Measurements from ENCODE around the gene HOXA10. TPM values are rescaled to one million over a fixed set of nuclear protein-coding genes. Genes with fewer than 3 reads are reported as not detected.

HOXA10 gene
- total RNA-seq, 1 experiment from 2014 or later, result not detected

- Histone ChIP-seq H2BK12ac (ENCODE audit: insufficient read length, low read depth, low read length) (no peak overlapping the region), H3K9ac (ENCODE audit: extremely low read depth, insufficient read length, low read length) (no peak overlapping the region), H3K79me2 (ENCODE audit: insufficient read depth, low read length) (no peaks in the 10 kb centered on the region), H3K23me2 (ENCODE audit: insufficient read length, low read depth, low read length, poor library complexity, severe bottlenecking) (no peaks in the 10 kb centered on the region), H2BK5ac (ENCODE audit: insufficient read length, low read length) (no peak overlapping the region), H3K79me1 (ENCODE audit: insufficient read depth, low read depth, low read length, poor library complexity, severe bottlenecking) (no peaks in the 10 kb centered on the region), H2AFZ (ENCODE audit: low read length) (no peak overlapping the region), H3K23ac (ENCODE audit: insufficient read length, low read depth, low read length) (no peak overlapping the region), H3T11ph (ENCODE audit: low read length) (no peak overlapping the region), H2BK120ac (ENCODE audit: low read depth, low read length, poor library complexity, severe bottlenecking) (no peak overlapping the region), H3K9me3 (ENCODE audit: control insufficient read depth, low read depth, low read length) (no peaks in the 10 kb centered on the region), H4K5ac (ENCODE audit: insufficient read length, low read depth, low read length) (no peak overlapping the region), H2BK15ac (ENCODE audit: low read depth, low read length) (no peak overlapping the region), H3K18ac (ENCODE audit: insufficient read length, low read depth, low read length) (no peak overlapping the region), H3K27me3 (ENCODE audit: insufficient read depth, low read length) (peaks cover 95% of the 10 kb centered on the region), H4K8ac (replicated peaks; ENCODE audit: insufficient read length, low read depth, low read length) (no peak overlapping the region), H3K4ac (ENCODE audit: low read depth, low read length) (no peak overlapping the region), H2BK20ac (ENCODE audit: low read depth, low read length, poor library complexity, severe bottlenecking) (no peak overlapping the region), H3K56ac (ENCODE audit: insufficient read length, low read depth, low read length) (no peak overlapping the region), H4K91ac (ENCODE audit: insufficient read length, low read depth, low read length) (no peak overlapping the region), H3K4me1 (ENCODE audit: insufficient read depth, low read length) (no peaks in the 10 kb centered on the region), H3K27ac (ENCODE audit: insufficient read length, low read depth, low read length) (no peak overlapping the region), H3K14ac (ENCODE audit: insufficient read depth, low read length) (no peak overlapping the region), H2AK5ac (ENCODE audit: insufficient read length, low read length) (no peak overlapping the region), H3K4me2 (ENCODE audit: insufficient read depth, insufficient read length, low read length) (no peak overlapping the region), H4K20me1 (ENCODE audit: control insufficient read depth, insufficient read depth, insufficient read length) (peaks cover 3% of the 10 kb centered on the region)
- Mint-ChIP-seq H3K4me1 (no peaks in the 10 kb centered on the region), H3K27me3 (ENCODE audit: low read depth) (peaks cover 97% of the 10 kb centered on the region), H3K4me3 (no peak overlapping the region), H3K27ac (no peak overlapping the region), H3K9me3 (peaks cover 0 to 10% of the 10 kb centered on the region in 2 experiments; a peak in 3 of 5 replicates), H3K36me3 (ENCODE audit: insufficient read depth in 1 of 3, low read depth in 3 of 3) (no peaks in the 10 kb centered on the region; a peak in 1 of 7 replicates)
- no CpG with 5 or more reads among the region's 72 CpGs for WGBS (ENCODE audit: extremely low coverage, insufficient read length, low lambda C conversion rate)
- TF ChIP-seq, protein P1, sequence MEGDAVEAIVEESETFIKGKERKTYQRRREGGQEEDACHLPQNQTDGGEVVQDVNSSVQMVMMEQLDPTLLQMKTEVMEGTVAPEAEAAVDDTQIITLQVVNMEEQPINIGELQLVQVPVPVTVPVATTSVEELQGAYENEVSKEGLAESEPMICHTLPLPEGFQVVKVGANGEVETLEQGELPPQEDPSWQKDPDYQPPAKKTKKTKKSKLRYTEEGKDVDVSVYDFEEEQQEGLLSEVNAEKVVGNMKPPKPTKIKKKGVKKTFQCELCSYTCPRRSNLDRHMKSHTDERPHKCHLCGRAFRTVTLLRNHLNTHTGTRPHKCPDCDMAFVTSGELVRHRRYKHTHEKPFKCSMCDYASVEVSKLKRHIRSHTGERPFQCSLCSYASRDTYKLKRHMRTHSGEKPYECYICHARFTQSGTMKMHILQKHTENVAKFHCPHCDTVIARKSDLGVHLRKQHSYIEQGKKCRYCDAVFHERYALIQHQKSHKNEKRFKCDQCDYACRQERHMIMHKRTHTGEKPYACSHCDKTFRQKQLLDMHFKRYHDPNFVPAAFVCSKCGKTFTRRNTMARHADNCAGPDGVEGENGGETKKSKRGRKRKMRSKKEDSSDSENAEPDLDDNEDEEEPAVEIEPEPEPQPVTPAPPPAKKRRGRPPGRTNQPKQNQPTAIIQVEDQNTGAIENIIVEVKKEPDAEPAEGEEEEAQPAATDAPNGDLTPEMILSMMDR (conservative IDR thresholded peaks at IDR 0.05), result no peak
- DNase-seq, result no peak
Measured at GRCh38 chr7:27129729-27130539, 44.2 kb downstream of the HOXA10 start.
